CD8-positive, alpha-beta memory T cell (primary cell): ENCODE results near the gene NEK4. TPM values are rescaled to one million over a fixed set of nuclear protein-coding genes. Genes with fewer than 3 reads are reported as not detected.

Experiments used
- CTCF ChIA-PET: fragments of 350-600 bp; sonication (Branson Sonifier 250); formaldehyde crosslinking; loops from one replicate; lab custom pipeline; 2021; ENCODE audit warnings: antibody characterized with exemption; lab: Charles Lee
- POLR2A ChIA-PET: fragments of 350-600 bp; sonication (Branson Sonifier 250); formaldehyde crosslinking; loops from one replicate; lab custom pipeline; 2021; ENCODE audit warnings: antibody characterized with exemption; lab: Charles Lee
- DNase-seq, 5 donors: peaks; one replicate each; pipeline versions ENCODE4 v3.0.0 to v3.0.0-alpha.2; 2020 to 2022; ENCODE audit warnings: mixed read lengths in 1 of 5
- H3K27ac ChIP-seq: one replicate; pipeline ENCODE4 v1.7.0; 2013; ENCODE audit warnings: low read depth, mild to moderate bottlenecking, low read length, moderate library complexity
- H3K27me3 ChIP-seq: 2 replicates; pipeline ENCODE4 v1.7.0; 2013; ENCODE audit warnings: low read length, mild to moderate bottlenecking; ENCODE audit not compliant: insufficient read depth, poor library complexity, severe bottlenecking
- H3K36me3 ChIP-seq: 2 replicates; pipeline ENCODE4 v1.7.0; 2013; ENCODE audit warnings: mild to moderate bottlenecking, low read length, moderate library complexity; ENCODE audit not compliant: insufficient read depth
- H3K4me1 ChIP-seq: 2 replicates; pipeline ENCODE4 v1.7.0; 2013; ENCODE audit warnings: mild to moderate bottlenecking, low read length, moderate library complexity; ENCODE audit not compliant: insufficient read depth
- H3K4me3 ChIP-seq: 2 replicates; pipeline ENCODE4 v1.7.0; 2013; ENCODE audit warnings: mild to moderate bottlenecking, low read length
- H3K9me3 ChIP-seq: 2 replicates; pipeline ENCODE4 v1.7.0; 2013; ENCODE audit warnings: mild to moderate bottlenecking, low read length
- H3K27ac Mint-ChIP-seq, 8 donors: one replicate each; pipeline ENCODE4 v1.8.0; 2020 to 2021; ENCODE audit warnings: mixed read lengths in 8 of 8, mild to moderate bottlenecking in 6 of 8, inconsistent platforms in 3 of 8, moderate library complexity in 3 of 8
- H3K27me3 Mint-ChIP-seq, 2 donors: one replicate each; pipeline ENCODE4 v1.8.0; 2020 to 2021; ENCODE audit warnings: mixed read lengths in 2 of 2, mild to moderate bottlenecking in 1 of 2, moderate library complexity in 1 of 2
- H3K36me3 Mint-ChIP-seq, 3 donors: one replicate each; pipeline ENCODE4 v1.8.0; 2020 to 2021; ENCODE audit warnings: mixed read lengths in 3 of 3, inconsistent platforms in 1 of 3, mild to moderate bottlenecking in 1 of 3
- H3K4me1 Mint-ChIP-seq, 3 donors: one replicate each; pipeline ENCODE4 v1.8.0; 2020 to 2021; ENCODE audit warnings: mixed read lengths in 3 of 3, inconsistent platforms in 1 of 3, mild to moderate bottlenecking in 1 of 3
- H3K4me3 Mint-ChIP-seq, 7 donors: one replicate each; pipeline ENCODE4 v1.8.0; 2020 to 2021; ENCODE audit warnings: mixed read lengths in 7 of 7, mild to moderate bottlenecking in 6 of 7, moderate library complexity in 4 of 7, inconsistent platforms in 2 of 7
- H3K9me3 Mint-ChIP-seq, 5 donors: one replicate each; pipeline ENCODE4 v1.8.0; 2020 to 2022; ENCODE audit warnings: mixed read lengths in 5 of 5, mild to moderate bottlenecking in 3 of 5, moderate library complexity in 2 of 5, inconsistent platforms in 1 of 5
- polyA plus RNA-seq: library from polyadenylated mRNA; unstranded; fragments of 300-500 nt; fragmentation: Illumina TruSeq; gene quantifications from one replicate; pipeline ENCODE4 v1.2.3, GENCODE V29; 2021
- total RNA-seq, 2 experiments: library from RNA; stranded (reverse); gene quantifications; one replicate each; pipeline ENCODE4 v1.2.3, GENCODE V29; 2021

Gene NEK4
- total and polyA plus RNA-seq, 3 experiments from 2014 or later = 11.4 to 35.7 (median 33.5) TPM

GRCh38 chr3:52810923-52811322 lies 40.2 kb upstream of the NEK4 start:
- Mint-ChIP-seq H3K36me3 (no peaks in the 10 kb centered on the region), H3K4me1 (no peaks in the 10 kb centered on the region), H3K9me3 (no peaks in the 10 kb centered on the region), H3K27ac (peak overlapping the region in 1 of 8 donors; percentile 52), H3K27me3 (no peaks in the 10 kb centered on the region), H3K4me3 (no peak overlapping the region)
- no peaks in the 10 kb centered on the region for H3K9me3 ChIP-seq
- ChIA-PET CTCF (no interaction called here), POLR2A (no interaction called here)
- no peak for DNase-seq
- no peaks in the 10 kb centered on the region for H3K27me3 ChIP-seq
- no peaks in the 10 kb centered on the region for H3K36me3 ChIP-seq
- H3K27ac ChIP-seq = no peak overlapping the region
- H3K4me3 ChIP-seq = no peak overlapping the region
- H3K4me1 ChIP-seq = no peaks in the 10 kb centered on the region

- ChIA-PET CTCF (no interaction called here), POLR2A (no interaction called here)
- no peaks in the 10 kb centered on the region for H3K9me3 Mint-ChIP-seq
- H3K4me1 ChIP-seq = no peaks in the 10 kb centered on the region
- no peaks in the 10 kb centered on the region for H3K36me3 ChIP-seq
- no peaks in the 10 kb centered on the region for H3K4me1 Mint-ChIP-seq
- peak overlapping the region in 1 of 8 donors; percentile 28 for H3K27ac Mint-ChIP-seq
- H3K27ac ChIP-seq = no peak overlapping the region
- H3K4me3 Mint-ChIP-seq = no peak overlapping the region
- DNase-seq = no peak
- H3K4me3 ChIP-seq = no peak overlapping the region
- H3K9me3 ChIP-seq = no peaks in the 10 kb centered on the region
- no peaks in the 10 kb centered on the region for H3K36me3 Mint-ChIP-seq
- H3K27me3 Mint-ChIP-seq = no peaks in the 10 kb centered on the region
- no peaks in the 10 kb centered on the region for H3K27me3 ChIP-seq
These were observed 39.1 kb upstream of the NEK4 start for GRCh38 chr3:52809662-52810377.

- Histone ChIP-seq H3K27me3 (no peaks in the 10 kb centered on the region), H3K9me3 (no peaks in the 10 kb centered on the region), H3K36me3 (no peaks in the 10 kb centered on the region), H3K4me3 (no peak overlapping the region), H3K4me1 (no peaks in the 10 kb centered on the region), H3K27ac (no peak overlapping the region)
- Mint-ChIP-seq H3K27ac (peak overlapping the region in 1 of 8 donors; percentile 15), H3K4me1 (no peaks in the 10 kb centered on the region), H3K9me3 (no peaks in the 10 kb centered on the region), H3K36me3 (no peaks in the 10 kb centered on the region), H3K27me3 (no peaks in the 10 kb centered on the region), H3K4me3 (no peak overlapping the region)
- ChIA-PET CTCF (no interaction called here), POLR2A (no interaction called here)
- no peak for DNase-seq
These were observed 38.4 kb upstream of the NEK4 start for GRCh38 chr3:52809149-52809548.

GRCh38 chr3:52805270-52806039 lies 34.7 kb upstream of the NEK4 start:
- H3K27ac Mint-ChIP-seq = no peak overlapping the region
- no peak for DNase-seq
- no peaks in the 10 kb centered on the region for H3K27me3 Mint-ChIP-seq
- H3K36me3 Mint-ChIP-seq = no peaks in the 10 kb centered on the region
- H3K4me3 ChIP-seq = no peak overlapping the region
- H3K4me1 ChIP-seq = no peaks in the 10 kb centered on the region
- CTCF ChIA-PET = no interaction called here
- no peak overlapping the region for H3K4me3 Mint-ChIP-seq
- H3K4me1 Mint-ChIP-seq = no peaks in the 10 kb centered on the region
- POLR2A ChIA-PET = no interaction called here
- no peaks in the 10 kb centered on the region for H3K9me3 Mint-ChIP-seq
- no peaks in the 10 kb centered on the region for H3K27me3 ChIP-seq
- H3K36me3 ChIP-seq = no peaks in the 10 kb centered on the region
- no peaks in the 10 kb centered on the region for H3K9me3 ChIP-seq
- no peak overlapping the region for H3K27ac ChIP-seq

GRCh38 chr3:52801839-52802238 lies 31.1 kb upstream of the NEK4 start:
- CTCF ChIA-PET = no interaction called here
- Mint-ChIP-seq H3K9me3 (no peaks in the 10 kb centered on the region), H3K4me3 (no peak overlapping the region), H3K27me3 (peaks cover 0 to 2% of the 10 kb centered on the region in 2 donors), H3K4me1 (no peaks in the 10 kb centered on the region), H3K36me3 (no peaks in the 10 kb centered on the region), H3K27ac (no peak overlapping the region)
- no peak for DNase-seq
- H3K4me3 ChIP-seq = no peak overlapping the region
- no peak overlapping the region for H3K27ac ChIP-seq
- H3K27me3 ChIP-seq = no peaks in the 10 kb centered on the region
- POLR2A ChIA-PET = no interaction called here
- H3K4me1 ChIP-seq = no peaks in the 10 kb centered on the region
- no peaks in the 10 kb centered on the region for H3K9me3 ChIP-seq
- no peaks in the 10 kb centered on the region for H3K36me3 ChIP-seq

- Mint-ChIP-seq H3K4me1 (no peaks in the 10 kb centered on the region), H3K4me3 (no peak overlapping the region), H3K27me3 (peaks cover 0 to 2% of the 10 kb centered on the region in 2 donors), H3K9me3 (no peaks in the 10 kb centered on the region), H3K27ac (no peak overlapping the region), H3K36me3 (no peaks in the 10 kb centered on the region)
- CTCF ChIA-PET = no interaction called here
- POLR2A ChIA-PET = no interaction called here
- H3K27me3 ChIP-seq = no peaks in the 10 kb centered on the region
- H3K4me1 ChIP-seq = no peaks in the 10 kb centered on the region
- no peaks in the 10 kb centered on the region for H3K36me3 ChIP-seq
- H3K9me3 ChIP-seq = no peaks in the 10 kb centered on the region
- no peak overlapping the region for H3K27ac ChIP-seq
- H3K4me3 ChIP-seq = no peak overlapping the region
- DNase-seq = no peak
These were observed 29.3 kb upstream of the NEK4 start for GRCh38 chr3:52800079-52800478.

GRCh38 chr3:52798978-52799476 lies 28.3 kb upstream of the NEK4 start:
- H3K4me1 Mint-ChIP-seq = no peaks in the 10 kb centered on the region
- H3K36me3 Mint-ChIP-seq = no peaks in the 10 kb centered on the region
- no peaks in the 10 kb centered on the region for H3K36me3 ChIP-seq
- H3K9me3 Mint-ChIP-seq = no peaks in the 10 kb centered on the region
- POLR2A ChIA-PET = interaction anchor here (0.6 kb wide), 1 partner anchor 254 kb away, joined by 3 read pairs; no protein-coding TSS in a partner anchor
- peak overlapping the region in 1 of 8 donors; percentile 31 for H3K27ac Mint-ChIP-seq
- no peak overlapping the region for H3K27ac ChIP-seq
- H3K4me1 ChIP-seq = no peaks in the 10 kb centered on the region
- no peaks in the 10 kb centered on the region for H3K27me3 ChIP-seq
- CTCF ChIA-PET = interaction anchor here (0.8 to 2.0 kb wide), 4 partner anchors 8 to 28 kb away, joined by 3 to 7 read pairs (median 4); partner anchors contain the start of gene NEK4
- H3K9me3 ChIP-seq = no peaks in the 10 kb centered on the region
- H3K4me3 Mint-ChIP-seq = no peak overlapping the region
- no peak for DNase-seq
- H3K4me3 ChIP-seq = no peak overlapping the region
- H3K27me3 Mint-ChIP-seq = peaks cover 0 to 2% of the 10 kb centered on the region in 2 donors

GRCh38 chr3:52798376-52798977 lies 27.7 kb upstream of the NEK4 start:
- Histone ChIP-seq H3K27me3 (no peaks in the 10 kb centered on the region), H3K27ac (no peak overlapping the region), H3K9me3 (no peaks in the 10 kb centered on the region), H3K4me1 (no peaks in the 10 kb centered on the region), H3K4me3 (no peak overlapping the region), H3K36me3 (no peaks in the 10 kb centered on the region)
- no peak for DNase-seq
- H3K27ac Mint-ChIP-seq = peak overlapping the region in 1 of 8 donors; percentile 31
- no peaks in the 10 kb centered on the region for H3K36me3 Mint-ChIP-seq
- peaks cover 0 to 2% of the 10 kb centered on the region in 2 donors for H3K27me3 Mint-ChIP-seq
- no peak overlapping the region for H3K4me3 Mint-ChIP-seq
- POLR2A ChIA-PET = interaction anchor here (0.6 kb wide), 1 partner anchor 253 kb away, joined by 3 read pairs; no protein-coding TSS in a partner anchor
- no peaks in the 10 kb centered on the region for H3K9me3 Mint-ChIP-seq
- CTCF ChIA-PET = interaction anchor here (0.7 to 2.0 kb wide), 5 partner anchors 9 to 27 kb away, joined by 3 to 7 read pairs (median 3); partner anchors contain the start of gene NEK4
- no peaks in the 10 kb centered on the region for H3K4me1 Mint-ChIP-seq
